ENCODE data around the gene CLSTN1.
"Not testable (repeated sequence)": the region's sequence is repeated elsewhere in the genome, so short reads cannot be mapped to it uniquely, and the experiment has no call there.

The CLSTN1 gene

GRCh38 chr1:9825093-9826074 is 1.6 kb upstream of the CLSTN1 start:
- FAIRE-seq = no peak

DNA sequence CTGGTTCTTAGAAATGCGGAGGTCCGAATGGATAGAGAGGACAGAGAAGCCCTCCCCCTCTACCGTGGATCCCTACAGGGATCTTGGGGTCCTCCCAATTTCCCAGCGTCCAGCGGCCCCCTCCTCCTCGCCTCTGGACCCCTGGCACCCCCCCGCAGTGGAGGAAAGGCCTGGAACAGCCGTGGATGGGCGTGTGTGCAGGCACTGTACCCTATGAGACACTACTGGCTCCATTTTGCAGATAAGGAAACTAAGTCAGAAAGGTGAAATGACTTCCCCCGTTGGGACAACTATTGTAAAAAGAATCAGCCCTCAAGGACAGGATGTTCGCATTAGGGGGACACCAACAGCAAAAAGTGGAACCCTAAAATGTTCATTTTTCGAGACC is 931 bp upstream of the CLSTN1 start:
- FAIRE-seq = no peak

GRCh38 chr1:9823693-9823942 is 147 bp downstream of the CLSTN1 start:
- FAIRE-seq = no peak

DNA sequence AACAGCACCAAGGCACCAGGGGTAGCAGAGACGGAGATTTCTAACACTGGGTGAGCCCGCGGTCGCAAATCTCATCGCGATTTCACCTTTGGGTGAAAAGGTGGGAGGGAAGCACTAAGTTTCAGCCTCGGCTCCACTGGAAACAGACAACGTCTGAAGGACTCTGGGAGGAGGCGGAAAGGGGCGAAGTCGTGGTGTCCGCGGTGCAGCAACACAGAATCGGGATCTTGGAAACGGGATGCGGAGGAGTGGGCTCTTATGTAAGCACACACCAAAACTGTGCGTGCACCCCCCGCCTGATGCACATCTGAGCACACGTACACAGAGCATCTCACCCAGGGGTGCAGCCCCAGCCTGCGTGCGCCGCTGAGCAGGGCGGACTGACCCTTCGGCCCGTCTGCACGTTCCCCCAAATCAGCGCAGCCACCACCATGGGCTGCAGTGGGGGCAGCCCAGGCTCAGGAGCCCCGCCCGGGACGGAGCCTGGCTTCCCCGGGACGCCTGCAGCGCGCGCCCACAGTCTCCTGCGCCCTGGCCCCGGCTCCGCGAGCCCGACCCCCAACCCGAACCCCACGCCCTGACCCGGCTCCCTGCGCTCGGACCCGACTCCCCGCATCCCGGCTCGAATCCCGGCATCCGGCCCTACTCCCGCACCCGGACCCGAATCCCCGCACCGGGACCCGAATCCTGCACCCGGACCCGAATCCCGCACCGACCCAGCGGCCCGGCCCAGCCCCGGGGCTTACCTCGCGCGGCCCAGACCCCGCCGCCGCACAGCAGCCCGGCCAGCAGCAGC is 670 bp downstream of the CLSTN1 start:
- FAIRE-seq = no peak

DNA sequence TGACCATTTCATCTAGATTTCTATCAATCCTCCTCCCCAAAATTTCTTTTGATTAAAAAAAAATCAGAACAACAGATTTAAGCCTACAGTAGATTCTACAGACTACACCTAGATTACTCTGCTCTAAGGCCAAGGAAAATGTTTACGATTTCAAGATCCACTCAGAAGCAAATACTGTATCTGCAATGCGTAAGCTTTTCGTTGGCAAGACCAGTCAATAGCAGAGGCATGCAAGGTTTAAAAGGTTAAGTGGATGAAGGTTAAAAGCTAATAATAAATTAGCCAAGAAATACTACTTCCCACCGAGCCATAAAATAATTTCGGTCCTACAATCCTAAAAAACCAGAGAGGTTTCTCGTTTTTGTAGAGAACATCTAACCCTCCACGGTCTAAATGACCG is 1.3 kb downstream of the CLSTN1 start:
- peak; percentile 5 for FAIRE-seq

GRCh38 chr1:9821710-9822109 is 2.1 kb downstream of the CLSTN1 start:
- FAIRE-seq = no peak

DNA sequence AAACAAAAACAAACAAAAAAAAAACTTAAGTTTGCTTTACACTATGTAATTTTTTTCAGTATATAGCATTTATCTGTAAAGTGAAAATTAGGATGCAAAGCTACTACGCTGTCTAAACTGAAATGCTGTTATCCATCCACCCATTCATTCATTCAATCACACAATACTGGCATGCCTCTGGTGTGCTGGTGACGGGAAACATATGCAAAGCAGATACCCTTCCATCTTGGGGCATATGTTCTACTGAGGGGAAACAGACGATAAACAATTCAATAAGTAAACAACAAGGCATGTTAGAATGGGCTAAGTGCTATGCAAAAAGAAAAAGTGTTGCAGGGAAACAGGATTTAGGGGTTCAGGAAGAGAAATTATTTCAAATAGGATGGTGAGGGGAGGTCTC is 3.2 kb downstream of the CLSTN1 start:
- FAIRE-seq = no peak

DNA sequence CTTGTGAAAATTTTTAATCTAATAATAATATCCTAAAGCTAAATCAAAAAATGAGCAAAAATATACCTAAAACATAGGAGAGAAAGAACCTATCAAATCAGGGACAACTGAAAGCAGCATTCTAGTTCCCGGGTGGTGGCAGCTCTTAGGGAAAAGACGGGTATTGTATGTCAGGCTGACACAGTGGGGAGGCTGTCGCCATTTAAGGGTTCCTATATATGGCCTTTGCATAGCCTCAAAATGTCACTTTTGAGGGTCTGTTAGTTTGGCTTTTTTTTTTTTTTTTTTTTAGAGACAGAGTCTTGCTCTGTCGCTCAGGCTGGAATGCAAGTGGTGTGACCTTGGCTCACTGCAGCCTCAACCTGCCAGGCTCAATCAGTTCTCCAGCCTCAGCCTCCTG is 6.0 kb downstream of the CLSTN1 start:
- FAIRE-seq = no peak

GRCh38 chr1:9816199-9816598 is 7.6 kb downstream of the CLSTN1 start:
- no peak for FAIRE-seq

GRCh38 chr1:9815150-9815549 is 8.6 kb downstream of the CLSTN1 start:
- FAIRE-seq = no peak

DNA sequence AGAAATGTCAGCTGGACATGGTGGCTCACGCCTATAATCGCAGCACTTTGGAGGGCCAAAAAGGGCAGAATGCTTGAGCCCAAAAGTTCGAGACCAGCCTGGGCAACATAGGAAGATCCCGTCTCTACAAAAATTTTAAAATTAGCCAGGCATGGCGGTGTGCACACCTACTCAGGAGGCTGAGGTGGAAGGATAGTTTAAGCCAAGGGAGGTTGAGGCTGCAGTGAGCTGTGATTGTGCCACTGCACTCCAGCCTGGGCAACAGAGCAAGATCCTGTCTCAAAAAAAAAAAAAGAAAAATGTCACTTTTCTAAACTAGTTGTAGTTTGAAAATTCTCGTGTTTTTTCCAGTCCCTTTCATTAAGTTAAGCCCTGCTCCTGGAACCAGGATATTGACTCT is 9.1 kb downstream of the CLSTN1 start:
- no peak for FAIRE-seq

- FAIRE-seq = no peak
Observed at GRCh38 chr1:9811239-9811966, 12.4 kb downstream of the CLSTN1 start.

- no peak for FAIRE-seq
Observed at GRCh38 chr1:9809100-9809510, 14.7 kb downstream of the CLSTN1 start.

DNA sequence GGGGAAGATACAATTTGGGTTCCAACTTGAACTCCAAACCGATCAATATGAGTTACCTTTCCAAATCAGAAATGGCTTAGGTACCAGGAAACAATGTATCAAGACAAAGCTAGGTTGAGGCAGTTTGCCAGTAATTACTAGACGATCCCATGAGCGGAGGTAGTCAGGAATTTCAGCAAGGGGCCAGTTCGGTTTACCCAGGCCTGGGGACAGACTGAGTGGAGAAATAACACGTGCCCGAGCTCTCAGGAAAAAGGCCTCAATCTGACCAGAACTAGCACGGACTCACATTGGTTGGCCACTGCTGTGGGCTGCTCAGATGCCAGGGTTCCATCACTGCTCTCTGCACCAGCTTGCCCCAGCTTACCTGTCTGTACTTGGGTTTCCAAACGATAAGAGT is 15.3 kb downstream of the CLSTN1 start:
- FAIRE-seq = no peak

- no peak for FAIRE-seq
Observed at GRCh38 chr1:9807541-9807940, 16.2 kb downstream of the CLSTN1 start.

- not testable (repeated sequence) for FAIRE-seq
Observed at GRCh38 chr1:9805972-9806371, 17.8 kb downstream of the CLSTN1 start.

DNA sequence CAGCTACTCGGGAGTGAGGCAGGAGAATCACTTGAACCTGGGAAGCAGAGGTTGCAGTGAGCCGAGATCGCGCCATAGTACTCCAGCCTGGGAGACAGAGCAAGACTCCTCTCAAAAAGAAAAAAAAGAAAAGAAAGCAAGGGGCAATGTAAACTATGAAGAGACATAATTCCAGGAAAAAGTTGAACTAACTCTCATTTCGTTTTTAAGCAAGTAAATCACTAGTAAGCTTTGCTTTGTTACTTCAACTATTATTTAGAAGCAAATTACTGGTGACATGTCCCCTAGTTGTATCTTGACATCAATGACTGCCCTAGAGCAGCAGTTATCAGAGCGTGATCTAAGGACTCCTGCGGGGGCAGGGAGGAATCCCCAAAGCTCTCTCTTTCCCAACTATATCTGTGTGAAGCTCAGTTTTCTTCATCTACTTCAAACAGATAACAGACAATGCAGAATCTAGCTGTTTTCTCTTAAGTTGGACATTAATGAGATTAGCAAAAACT is 18.7 kb downstream of the CLSTN1 start:
- no peak for FAIRE-seq

- FAIRE-seq = not testable (repeated sequence)
Observed at GRCh38 chr1:9803003-9803918, 20.5 kb downstream of the CLSTN1 start.

GRCh38 chr1:9801909-9802308 is 21.9 kb downstream of the CLSTN1 start:
- no peak for FAIRE-seq

DNA sequence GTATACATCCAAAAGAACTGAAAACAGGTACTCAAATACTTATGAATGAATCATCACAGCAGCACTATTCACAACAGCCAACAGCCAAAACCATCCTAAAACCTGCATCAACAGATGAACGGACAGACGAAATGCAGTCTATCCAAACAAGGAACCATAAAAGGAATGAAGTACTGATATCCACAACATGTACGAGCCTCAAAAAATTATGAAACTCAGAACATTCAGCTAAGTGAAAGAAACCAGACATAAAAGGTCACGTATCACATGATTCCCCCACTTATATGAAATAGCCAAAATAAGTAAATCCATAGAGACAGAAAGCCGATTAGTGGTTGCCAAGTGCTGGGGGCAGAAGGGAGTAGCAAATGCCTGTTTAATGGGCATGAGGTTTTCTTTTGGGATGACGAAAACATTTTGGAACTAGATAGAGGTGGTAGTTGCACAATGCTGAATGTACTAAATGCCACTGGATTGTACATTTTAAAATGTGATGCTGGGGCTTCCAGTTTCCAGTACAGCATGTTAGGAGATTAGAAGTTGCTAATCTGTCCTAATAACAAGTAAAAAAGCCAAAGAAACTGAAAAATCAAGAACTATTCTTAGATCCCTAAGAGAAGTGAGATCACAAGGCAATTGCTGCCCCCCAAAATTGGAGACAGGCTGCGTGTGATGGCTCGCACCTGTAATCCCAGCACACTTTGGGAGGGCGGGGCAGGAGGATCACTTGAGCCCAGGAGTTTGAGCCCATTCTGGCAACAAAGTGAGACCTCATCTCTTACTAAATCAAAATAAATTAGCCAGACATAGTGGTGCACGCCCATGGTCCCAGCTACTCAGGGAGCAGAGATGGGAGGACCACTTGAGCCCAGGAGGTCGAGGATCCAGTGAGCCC is 25.3 kb downstream of the CLSTN1 start:
- no peak for FAIRE-seq

DNA sequence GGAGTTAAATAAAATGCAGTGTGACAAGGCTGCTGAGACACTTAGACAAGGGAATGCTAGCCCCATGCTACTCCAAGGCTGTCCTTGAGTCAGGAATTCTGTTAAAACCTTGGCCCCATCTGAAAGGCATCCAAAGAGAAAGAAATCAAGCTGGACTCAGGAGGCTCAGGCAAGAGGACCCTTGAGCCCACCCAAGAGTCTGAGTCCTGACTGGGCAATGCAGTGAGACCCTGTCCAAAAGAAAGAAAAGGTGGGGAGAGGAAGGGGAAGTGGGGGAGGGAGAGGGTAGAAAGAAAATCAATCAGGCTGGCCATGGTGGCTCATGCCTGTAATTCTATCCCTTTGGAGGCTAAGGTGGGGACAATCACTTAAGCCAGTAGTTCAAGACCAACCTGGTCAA is 26.7 kb downstream of the CLSTN1 start:
- no peak for FAIRE-seq
